Posterior cingulate gyrus (tissue), 11 donors: ENCODE measurements around the gene ART5.

Source experiments
- DNase-seq, 10 donors: peaks; one replicate each; pipeline versions ENCODE4 v3.0.0 to v3.0.0-alpha.2; 2020 to 2021; ENCODE audit warnings: mixed read lengths in 3 of 10
- intact Hi-C: fragments of 100-400 bp; cut with DNase I; formaldehyde crosslinking; loops from one replicate; pipeline ENCODE4 v1.15.1; 2023

Gene ART5, protein sequence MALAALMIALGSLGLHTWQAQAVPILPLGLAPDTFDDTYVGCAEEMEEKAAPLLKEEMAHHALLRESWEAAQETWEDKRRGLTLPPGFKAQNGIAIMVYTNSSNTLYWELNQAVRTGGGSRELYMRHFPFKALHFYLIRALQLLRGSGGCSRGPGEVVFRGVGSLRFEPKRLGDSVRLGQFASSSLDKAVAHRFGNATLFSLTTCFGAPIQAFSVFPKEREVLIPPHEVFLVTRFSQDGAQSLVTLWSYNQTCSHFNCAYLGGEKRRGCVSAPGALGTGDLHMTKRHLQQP

DNA sequence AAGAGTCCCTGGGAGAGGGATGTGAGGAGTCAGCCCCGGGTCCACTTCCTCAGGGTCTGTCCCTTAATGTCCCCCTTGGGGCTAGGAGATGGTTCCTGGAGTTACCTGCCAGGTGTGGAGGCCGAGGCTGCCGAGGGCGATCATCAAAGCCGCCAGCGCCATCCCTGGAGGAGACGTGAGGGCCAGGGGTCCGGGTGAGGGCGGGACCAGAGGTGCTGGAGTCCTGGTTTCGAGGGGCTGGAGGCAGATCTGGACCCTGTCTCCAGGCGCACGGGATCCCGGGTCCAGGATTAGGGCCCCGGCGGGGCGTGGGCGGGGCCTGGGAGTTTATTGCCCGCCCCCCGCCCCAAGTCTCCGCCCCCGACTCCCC lies at the start of gene ART5:
Gene ART5 (minus strand): TSS at position 292 of the 370 bp plus-strand sequence. CDS start 130 bp downstream, at position 162.
- DNase-seq: peak in 1 of 10 donors; percentile 74
- intact Hi-C loops: no loop called here

DNA sequence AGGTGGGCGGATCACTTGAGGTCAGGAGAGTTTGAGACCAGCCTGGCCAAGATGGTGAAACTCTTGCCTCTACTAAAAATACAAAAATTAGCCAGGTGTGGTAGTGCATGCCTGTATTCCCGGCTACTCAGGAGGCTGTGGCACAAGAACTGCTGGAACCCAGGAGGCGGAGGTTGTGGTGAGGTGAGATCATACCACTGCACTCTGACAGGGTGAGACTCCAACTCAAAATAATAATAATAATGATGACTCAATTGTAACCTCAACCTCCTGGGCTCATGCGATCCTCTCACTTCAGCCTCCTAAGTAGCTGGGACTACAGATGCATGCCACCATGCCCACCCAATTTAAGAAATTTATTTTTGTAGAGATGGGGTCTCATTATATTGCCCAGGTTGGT lies 45.0 kb upstream of the ART5 start:
- intact Hi-C loops: no loop called here
- no peak for DNase-seq

DNA sequence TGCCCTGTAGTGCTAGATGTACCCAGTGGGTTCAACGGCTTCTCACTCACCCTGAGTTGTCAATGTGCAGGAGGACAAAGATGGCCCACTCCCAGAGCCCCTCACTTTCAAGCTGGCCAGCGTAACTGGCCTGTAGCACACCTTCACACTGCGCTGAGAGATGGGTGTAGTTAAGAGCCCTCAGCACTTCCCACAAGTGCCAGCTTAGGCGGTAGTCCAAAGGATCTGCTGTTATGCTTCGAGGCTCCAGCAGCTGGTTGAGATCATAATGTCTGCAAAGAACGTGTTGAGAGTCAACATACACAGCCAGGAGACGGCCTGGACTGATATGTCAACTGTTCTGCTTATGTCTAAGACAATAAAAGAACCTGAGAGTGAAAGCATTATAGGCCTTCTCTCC lies 44.1 kb upstream of the ART5 start:
- no peak for DNase-seq
- intact Hi-C loops: no loop called here

DNA sequence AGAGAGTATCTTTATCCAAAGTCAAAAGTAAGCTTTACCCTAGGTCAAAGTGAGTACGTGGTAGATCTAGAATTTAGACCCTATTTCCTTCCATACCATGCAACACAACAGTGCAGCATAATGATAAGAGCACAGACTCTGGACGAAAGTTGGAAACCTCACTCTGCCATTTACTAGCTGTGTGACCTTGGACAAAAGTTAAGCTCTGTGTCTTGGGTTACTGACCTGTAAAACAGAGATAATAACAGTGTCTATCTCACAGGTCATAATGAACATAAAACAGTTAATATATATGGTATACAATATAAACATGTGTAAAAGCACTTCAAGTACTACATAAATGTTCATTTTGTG lies 43.0 kb upstream of the ART5 start:
- intact Hi-C loops: no loop called here
- no peak for DNase-seq

DNA sequence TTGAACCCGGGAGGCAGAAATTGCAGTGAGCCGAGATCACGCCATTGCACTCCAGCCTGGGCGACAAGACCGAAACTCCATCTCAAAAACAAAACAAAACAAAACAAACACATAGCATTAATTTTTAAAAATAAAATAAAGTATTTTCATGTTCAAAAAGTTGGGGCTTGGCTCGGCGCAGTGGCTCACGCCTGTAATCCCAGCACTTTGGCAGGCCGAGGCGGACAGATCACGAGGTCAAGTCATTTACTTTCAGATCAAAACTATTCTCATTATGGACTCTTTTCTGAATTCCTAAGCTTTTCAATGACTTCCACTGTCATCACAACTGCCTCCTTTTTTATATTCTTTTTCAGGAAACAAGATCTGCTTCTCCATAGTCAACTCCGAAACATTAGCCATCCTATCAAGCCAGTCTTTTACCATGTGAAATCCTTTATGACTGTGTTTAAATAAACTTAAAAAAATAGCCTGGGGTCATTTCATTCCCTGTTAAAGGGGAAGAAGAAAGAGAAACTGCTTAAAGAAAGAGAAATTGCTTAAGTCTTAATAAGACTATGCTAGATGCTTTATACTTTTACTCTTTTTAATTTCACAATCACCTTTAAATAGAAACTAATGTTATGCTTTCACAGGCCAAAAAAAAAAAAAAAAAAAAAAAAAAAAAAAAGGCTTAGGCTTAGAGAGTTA lies 42.5 kb upstream of the ART5 start:
- DNase-seq: no peak
- intact Hi-C loops: no loop called here

DNA sequence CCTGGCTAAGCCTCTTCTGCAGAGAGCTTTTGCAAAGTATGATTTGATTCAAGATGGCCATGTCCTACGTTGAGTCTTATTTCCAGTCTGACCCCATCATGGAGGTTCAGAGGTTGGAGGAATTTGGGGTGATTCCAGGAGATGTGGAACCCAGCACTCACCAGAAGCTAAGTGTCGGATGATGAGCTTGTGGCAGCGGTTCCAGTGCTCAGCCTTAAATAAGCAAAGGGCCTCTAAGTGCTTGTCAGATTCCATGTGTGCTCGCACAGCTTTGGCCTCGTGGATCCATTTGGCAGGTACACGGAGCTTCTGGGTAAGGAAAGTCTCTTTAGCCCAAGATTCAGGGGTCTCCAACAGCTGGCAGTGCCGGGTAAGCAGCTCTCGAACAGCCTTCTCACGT lies 41.2 kb upstream of the ART5 start:
- intact Hi-C loops: no loop called here
- DNase-seq: no peak

DNA sequence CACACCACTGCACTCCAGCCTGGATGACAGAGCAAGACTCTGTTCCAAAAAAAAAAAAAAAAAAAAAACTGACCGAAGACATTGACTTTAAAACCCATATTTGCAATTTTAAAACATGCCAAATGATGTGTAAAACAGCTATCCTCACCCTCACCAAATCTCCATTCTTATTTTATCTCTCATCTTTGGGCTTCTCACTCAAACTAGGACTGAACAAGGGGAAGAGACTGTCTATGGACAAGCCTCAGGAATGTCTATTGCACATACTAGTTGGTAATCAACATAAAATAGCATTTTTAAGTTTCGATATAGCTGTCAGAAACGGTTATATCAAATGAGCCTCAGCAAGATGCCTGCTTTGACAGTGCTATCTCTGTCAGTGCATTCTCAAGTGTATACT lies 37.3 kb upstream of the ART5 start:
- intact Hi-C loops: no loop called here
- no peak for DNase-seq

DNA sequence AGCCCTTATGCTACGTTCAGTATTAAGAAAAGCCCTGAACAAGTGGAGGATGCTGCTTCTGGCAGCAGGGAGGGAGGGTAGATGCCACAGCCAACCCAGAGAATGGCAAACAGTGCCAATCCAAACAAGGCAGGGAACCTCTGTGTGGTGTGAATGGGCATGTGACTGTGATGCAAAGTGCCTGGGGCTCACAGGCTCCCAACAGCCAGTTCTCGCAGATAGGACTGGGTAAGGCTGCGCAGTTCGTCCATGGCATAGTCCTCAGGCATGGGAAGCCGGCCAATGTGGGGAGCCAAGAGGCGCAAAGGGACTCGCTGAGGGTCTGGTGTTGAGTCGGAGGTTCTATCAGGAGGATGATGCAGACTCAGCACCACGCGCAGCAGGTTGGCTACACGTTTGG lies 34.2 kb upstream of the ART5 start:
- intact Hi-C loops: no loop called here
- DNase-seq: no peak

DNA sequence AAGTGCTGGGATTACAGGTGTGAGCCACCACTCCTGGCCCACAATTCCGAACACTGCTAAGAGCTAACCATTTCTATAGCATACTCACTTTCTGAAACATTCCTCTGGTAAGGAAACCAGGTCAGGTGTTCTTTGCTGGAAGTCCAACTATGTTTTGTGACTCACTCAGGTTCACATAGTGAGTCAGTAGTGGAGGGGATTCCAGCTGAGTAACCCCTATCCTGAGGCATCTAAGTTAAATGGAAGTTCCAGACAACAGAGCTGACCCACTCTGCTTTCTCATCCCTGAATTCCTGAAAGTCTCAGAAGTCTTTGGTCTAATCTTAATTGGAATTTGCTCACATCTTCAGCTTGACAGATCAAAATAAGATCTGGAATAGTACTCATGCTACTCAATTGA lies 32.4 kb upstream of the ART5 start:
- no peak for DNase-seq
- intact Hi-C loops: no loop called here

DNA sequence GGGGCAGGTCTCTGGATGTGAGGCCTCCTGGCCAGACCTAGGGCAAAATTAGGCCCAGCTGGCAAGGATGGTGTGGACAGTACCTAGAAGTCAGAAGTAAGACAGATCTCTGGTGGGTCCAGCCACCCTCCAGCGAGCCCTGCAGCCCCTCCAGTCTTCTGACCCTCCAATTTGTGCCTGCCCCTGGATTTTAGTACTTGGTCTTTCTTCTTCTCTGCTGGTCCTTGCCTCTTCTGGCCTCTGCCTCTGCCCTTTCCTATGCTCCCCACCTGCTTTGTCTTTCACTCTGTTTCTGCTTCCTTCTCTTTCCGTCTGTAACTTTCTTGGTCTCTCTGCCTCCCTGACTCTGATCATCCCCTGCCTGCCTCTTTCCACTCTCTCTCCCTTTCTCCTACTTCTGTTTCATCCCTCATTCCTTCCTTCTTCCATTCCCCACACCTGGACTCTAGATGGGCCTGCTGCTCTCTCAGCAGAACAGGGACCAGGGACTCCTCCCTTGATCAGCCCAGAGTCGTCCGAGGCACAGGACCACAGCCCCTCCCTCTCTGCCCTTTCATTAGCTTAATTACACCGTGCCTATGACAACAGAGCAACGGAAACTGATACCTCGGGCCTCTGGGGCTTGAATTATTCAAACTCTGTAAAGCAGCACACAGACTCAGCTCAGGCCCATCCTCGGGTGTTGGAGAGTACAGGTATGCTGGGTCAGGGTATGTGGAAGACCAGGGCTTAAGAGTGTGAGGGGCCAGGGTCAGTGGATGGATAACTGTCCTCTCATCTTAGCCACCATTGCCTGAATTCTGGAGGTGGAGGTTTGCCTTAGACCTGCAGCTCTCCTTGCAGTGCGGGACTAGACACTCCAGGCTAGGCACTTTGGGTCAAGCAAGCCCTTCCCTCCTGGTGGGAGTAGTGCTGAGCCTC lies 29.8 kb upstream of the ART5 start, which contains the start of gene CHRNA10:
Gene CHRNA10 (minus strand): TSS at position 51 of the 921 bp plus-strand sequence. CDS start 72 bp downstream, outside the sequence.
- intact Hi-C loops: no loop called here
- no peak for DNase-seq

DNA sequence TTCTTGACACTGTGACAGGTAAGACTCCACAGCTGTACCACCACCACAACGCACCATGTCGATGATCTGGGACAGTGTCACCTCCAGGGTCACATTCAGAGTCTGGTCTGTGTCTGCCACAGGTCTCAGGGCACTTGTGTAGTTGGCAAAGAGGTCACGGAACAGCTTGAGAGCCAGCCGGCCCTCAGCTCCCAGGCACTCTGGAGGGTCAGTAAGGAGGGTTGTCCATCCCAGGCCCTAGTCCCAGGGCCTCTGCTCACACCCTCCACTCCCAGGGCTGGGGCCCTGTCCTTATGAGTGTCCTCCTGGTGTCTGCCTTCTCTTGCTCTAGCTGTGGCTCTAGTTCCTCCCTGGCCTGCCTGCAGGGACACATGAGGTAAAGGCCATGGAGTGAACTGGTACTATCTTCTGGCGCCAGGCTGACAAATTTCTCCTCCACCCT lies 28.0 kb upstream of the ART5 start:
- no peak for DNase-seq
- intact Hi-C loops: no loop called here

DNA sequence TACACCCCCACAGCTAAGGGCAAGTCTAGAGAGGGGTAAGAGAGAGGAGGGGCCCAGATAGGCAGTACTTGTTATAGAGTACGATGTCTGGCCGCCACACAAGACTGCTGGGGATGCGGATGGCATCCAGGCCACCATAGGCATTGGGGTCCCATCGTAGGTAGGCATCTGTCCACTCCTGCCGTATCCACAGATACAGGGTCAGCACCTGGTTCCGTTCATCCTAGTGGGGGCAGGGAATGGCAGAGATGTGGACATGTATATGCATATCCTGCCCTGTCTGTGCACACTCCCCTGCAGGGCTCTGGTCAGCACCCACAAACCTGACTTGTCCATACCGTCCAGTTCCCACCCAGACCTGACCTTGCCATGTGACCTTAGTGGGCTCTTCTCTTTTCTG lies 27.3 kb upstream of the ART5 start:
- intact Hi-C loops: no loop called here
- DNase-seq: no peak

DNA sequence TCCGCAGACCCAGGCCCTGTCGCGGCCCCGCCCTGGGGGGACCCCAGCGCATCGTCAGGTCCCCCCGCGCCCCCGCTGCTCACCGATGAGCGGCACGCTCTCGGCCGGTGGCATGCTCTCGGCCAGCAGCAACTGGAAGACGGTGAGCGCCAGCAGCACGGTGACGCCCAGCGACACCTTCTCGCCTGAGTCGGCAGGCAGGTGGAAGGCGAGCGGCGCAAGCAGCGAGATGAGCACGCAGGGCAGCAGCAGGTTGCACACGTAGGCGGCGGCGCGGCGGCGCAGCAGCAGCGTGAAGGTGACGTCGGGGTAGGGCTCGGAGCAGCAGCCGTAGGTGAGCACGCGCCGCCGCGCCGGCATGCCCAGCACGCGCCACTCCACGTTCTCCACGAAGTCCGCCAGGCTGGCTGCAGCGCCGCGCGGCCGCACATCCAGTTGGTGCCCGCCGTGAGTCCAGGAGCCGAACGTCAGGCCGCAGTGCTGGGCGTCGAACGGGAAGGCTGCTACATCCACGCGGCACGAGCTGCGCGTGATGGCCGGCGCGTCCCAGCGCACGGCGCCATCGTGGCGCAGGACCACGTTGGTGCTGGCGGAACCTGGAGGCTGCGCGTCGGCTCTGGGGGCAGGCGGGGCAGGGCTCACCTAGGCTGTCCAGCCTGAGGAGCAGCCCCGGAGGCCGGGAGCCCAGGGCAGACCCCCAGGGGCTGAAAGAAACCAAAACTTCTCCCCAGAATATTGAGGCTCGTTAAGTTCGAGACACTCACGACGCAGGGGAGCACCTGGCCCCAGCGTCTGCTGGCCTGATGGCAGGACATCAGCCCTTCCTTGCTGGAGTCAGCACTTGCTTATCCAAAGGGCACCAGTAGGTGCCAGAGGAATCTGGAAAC lies 25.6 kb upstream of the ART5 start:
- intact Hi-C loops: no loop called here

DNA sequence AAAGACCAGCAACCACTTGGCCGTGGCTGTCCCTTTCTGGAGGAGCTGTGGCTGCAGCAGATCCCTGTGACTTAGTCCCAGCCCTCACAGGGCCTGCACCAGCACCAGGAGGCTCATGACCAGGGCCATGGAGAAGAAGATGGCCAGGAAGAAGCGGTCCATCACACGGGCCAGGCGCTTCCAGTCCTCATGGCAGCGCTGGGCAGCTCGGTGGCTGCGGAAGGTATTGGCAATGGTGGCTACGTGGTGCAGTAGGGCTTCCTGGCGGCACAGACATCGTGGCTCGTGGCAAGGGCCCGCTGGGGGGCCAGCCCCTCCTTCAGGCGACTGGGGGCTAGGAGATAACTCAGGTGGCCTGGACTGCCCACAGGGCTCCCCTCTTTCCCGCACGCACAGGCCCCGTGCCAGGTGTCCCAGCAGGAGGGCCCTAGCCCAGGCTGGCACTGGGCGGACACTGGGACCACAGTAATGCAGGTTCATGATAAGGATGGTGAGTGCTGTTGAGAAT lies 24.3 kb upstream of the ART5 start:
- intact Hi-C loops: no loop called here
- DNase-seq: no peak

More for the DNA sequence above, 25.6 kb upstream of the ART5 start:
- no peak for DNase-seq

DNA sequence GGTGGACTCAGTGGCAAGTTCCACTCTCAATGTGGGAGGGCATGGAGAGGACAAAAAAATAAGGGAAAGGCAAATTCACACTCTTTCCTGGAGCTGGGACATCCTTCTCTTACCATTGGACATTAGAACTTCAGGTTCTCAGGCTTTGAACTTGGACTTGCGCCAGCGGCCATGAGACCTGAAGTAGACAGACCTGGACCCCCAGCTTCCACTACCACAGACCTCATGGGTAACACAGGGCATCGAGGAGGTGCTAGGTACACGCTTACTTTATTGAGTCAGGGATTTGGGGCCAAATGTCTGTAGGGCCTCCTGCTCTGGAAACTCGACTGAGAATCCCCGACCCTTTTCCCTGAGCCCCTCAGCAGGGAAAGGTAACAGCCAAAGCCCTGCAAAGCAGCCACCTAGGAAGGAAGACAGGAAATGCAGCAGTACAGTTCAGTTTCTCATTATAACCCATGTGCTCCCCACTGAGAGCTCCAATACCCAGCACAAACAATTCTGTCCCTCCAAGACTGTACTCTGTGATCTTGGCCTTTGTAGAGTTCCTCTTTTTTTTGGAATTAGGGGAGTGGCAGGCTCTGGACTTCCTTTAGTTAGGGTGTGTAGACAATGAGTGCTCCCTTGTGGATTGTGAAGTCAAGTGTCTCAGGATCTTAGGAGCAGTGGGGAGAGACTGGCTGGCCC lies 23.7 kb upstream of the ART5 start:
- no peak for DNase-seq
- intact Hi-C loops: no loop called here

DNA sequence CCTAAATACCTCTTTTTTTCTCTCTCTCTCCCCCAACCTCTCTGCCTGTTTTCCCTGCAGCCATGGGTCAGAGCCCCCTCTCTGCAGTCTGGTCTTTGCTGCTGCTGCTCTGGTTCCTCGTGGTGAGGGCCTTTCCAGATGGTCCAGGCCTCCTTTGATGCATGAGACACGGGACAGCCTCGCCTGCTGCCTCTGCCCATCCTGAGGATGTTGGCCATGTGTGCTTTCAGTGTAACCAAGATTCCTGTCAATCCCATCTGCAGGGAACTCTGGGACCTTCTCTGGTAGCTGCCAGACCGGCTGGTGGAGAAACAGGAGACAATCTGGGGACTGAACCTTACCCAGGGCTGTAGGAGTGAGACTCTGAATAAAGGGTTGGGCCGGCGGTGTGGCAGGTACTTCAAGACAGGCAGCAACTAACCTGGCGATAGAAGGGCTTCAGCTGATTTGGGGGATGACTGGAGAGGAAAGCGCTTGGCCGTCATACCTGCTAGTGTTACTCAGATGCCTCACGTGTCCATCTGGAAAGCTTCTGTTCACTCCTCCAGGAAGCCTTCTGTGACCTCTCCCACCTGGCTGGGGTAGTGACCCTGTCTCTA lies 22.3 kb upstream of the ART5 start:
- intact Hi-C loops: no loop called here
- DNase-seq: no peak

DNA sequence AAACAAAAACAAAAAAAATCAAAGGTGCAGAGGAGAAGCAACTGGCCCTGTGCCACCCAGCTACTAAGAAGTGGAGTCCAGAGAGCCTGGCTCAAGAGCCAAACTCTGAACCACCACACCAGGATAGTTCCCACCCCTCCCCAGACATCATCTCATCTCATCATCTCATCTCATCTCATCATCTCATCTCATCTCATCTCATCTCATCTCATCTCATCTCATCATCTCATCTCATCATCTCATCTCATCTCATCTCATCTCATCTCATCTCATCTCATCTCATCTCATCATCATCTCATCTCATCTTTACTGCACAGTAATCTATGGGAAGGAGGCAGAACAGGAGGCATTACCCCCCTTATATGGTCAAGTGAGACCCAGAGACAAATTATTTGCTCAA lies 21.1 kb upstream of the ART5 start:
- intact Hi-C loops: no loop called here
- DNase-seq: no peak

DNA sequence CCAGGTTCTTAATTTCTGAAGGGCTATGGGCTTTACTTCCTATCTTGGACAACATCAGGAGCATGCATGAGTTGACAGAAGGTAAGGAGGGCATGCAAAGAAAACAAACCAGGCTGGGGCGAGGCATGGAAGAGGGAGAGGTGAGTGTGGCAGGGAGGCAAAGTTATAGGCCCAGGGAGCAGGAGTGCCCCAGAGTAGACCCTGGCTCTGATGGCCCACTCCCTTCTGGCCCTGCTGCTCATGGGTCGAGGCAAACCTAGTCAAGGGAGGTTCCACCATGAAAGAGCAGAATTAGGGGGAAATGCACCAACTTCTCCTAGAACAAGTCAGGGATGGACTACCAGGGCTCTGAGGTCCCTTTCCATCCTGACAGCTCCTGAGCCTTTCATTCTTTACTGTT lies 19.2 kb upstream of the ART5 start:
- DNase-seq: no peak
- intact Hi-C loops: no loop called here
